NCI-H82 treated with DMSO at 0.1 percent for 48 hours (cell line): ENCODE measurements around the gene LHFPL2.
"Not testable (repeated sequence)": the region's sequence is repeated elsewhere in the genome, so short reads cannot be mapped to it uniquely, and the experiment has no call there.

Source experiments
- DNase-seq: peaks from one replicate; lab custom pipeline; 2025; ENCODE audit not compliant: unreplicated experiment; lab: John Stamatoyannopoulos, UW

LHFPL2 gene

GRCh38 chr5:78648359-78649210 lies at the start of gene LHFPL2:
TSS of gene LHFPL2 (minus strand) at chr5:78648772. CDS start at chr5:78510213, 138,559 bp downstream.
- peak; percentile 37 for DNase-seq

- DNase-seq = no peak
Measured at GRCh38 chr5:78696637-78697036, 48.1 kb upstream of the LHFPL2 start.

- DNase-seq = not testable (repeated sequence)
Measured at GRCh38 chr5:78696052-78696451, 47.5 kb upstream of the LHFPL2 start.

GRCh38 chr5:78693339-78693738 lies 44.8 kb upstream of the LHFPL2 start:
- DNase-seq = no peak

GRCh38 chr5:78691084-78691960 lies 42.8 kb upstream of the LHFPL2 start:
- DNase-seq = peak; percentile 20

GRCh38 chr5:78690253-78690972 lies 41.8 kb upstream of the LHFPL2 start:
- peak; percentile 32 for DNase-seq

- no peak for DNase-seq
Measured at GRCh38 chr5:78689540-78690252, 41.1 kb upstream of the LHFPL2 start.

- DNase-seq = not testable (repeated sequence)
Measured at GRCh38 chr5:78687514-78687913, 38.9 kb upstream of the LHFPL2 start.

GRCh38 chr5:78683905-78684304 lies 35.3 kb upstream of the LHFPL2 start:
- not testable (repeated sequence) for DNase-seq

- no peak for DNase-seq
Measured at GRCh38 chr5:78679905-78680304, 31.3 kb upstream of the LHFPL2 start.

GRCh38 chr5:78677777-78678668 lies 29.5 kb upstream of the LHFPL2 start:
- DNase-seq = no peak

- DNase-seq = no peak
Measured at GRCh38 chr5:78675956-78676730, 27.6 kb upstream of the LHFPL2 start.

- not testable (repeated sequence) for DNase-seq
Measured at GRCh38 chr5:78673827-78674226, 25.3 kb upstream of the LHFPL2 start.

- no peak for DNase-seq
Measured at GRCh38 chr5:78672154-78672553, 23.6 kb upstream of the LHFPL2 start.

- no peak for DNase-seq
Measured at GRCh38 chr5:78671609-78672008, 23.0 kb upstream of the LHFPL2 start.

GRCh38 chr5:78670701-78671269 lies 22.2 kb upstream of the LHFPL2 start:
- no peak for DNase-seq

- no peak for DNase-seq
Measured at GRCh38 chr5:78669331-78669730, 20.8 kb upstream of the LHFPL2 start.

GRCh38 chr5:78667461-78668103 lies 19.0 kb upstream of the LHFPL2 start:
- DNase-seq = no peak
